H1 (cell line): ENCODE results near the gene PCED1B. TPM values are rescaled to one million over a fixed set of nuclear protein-coding genes. Genes with fewer than 3 reads are reported as not detected.

Experiments
- CTCF ChIA-PET: fragments of 300-600 bp; sonication (Branson Sonifier 250); formaldehyde crosslinking; loops from one replicate; lab custom pipeline; 2021; ENCODE audit not compliant: partially characterized antibody; lab: Charles Lee
- POLR2A ChIA-PET: fragments of 300-600 bp; sonication (Branson Sonifier 250); formaldehyde crosslinking; loops from one replicate; lab custom pipeline; 2021; ENCODE audit warnings: inconsistent platforms; ENCODE audit not compliant: partially characterized antibody; lab: Charles Lee
- DNase-seq, 2 experiments: peaks; one replicate each; pipeline versions ENCODE4 v3.0.0 to v3.0.0-alpha.2; 2010 to 2022; ENCODE audit warnings: low spot score in 2 of 2, low read depth in 1 of 2, mixed read lengths in 1 of 2
- FAIRE-seq: peaks from 2 replicates; lab custom pipeline; 2011; peaks lifted over from hg19 to GRCh38; lab: Jason Lieb, UNC
- H2AFZ ChIP-seq: 2 replicates; pipeline ENCODE4 v1.8.1; 2012; ENCODE audit warnings: low read length, inconsistent platforms
- H2AK5ac ChIP-seq: 2 replicates; pipeline ENCODE4 v1.6.1; 2013; ENCODE audit warnings: low read depth, low read length
- H2BK120ac ChIP-seq: replicated peaks from 2 replicates; pipeline ENCODE3; 2013; ENCODE audit warnings: low read depth, low read length, inconsistent platforms
- H2BK12ac ChIP-seq: 2 replicates; pipeline ENCODE4 v1.6.1; 2013; ENCODE audit warnings: low read depth, low read length
- H2BK15ac ChIP-seq: 2 replicates; pipeline ENCODE4 v1.6.1; 2013; ENCODE audit warnings: low read length
- H2BK20ac ChIP-seq: 2 replicates; pipeline ENCODE4 v1.6.1; 2013; ENCODE audit warnings: low read length
- H2BK5ac ChIP-seq: 2 replicates; pipeline ENCODE4 v1.6.1; 2013; ENCODE audit warnings: low read depth, low read length
- H3K14ac ChIP-seq: 2 replicates; pipeline ENCODE4 v1.6.1; 2013; ENCODE audit warnings: inconsistent platforms; ENCODE audit not compliant: insufficient read length
- H3K18ac ChIP-seq: 2 replicates; pipeline ENCODE4 v1.6.1; 2013; ENCODE audit warnings: low read length; ENCODE audit errors: extremely low read depth
- H3K23ac ChIP-seq: 2 replicates; pipeline ENCODE4 v1.6.1; 2013; ENCODE audit warnings: inconsistent platforms; ENCODE audit not compliant: insufficient read length
- H3K23me2 ChIP-seq: 2 replicates; pipeline ENCODE4 v1.6.1; 2013; ENCODE audit warnings: low read depth, low read length
- H3K27ac ChIP-seq: 2 replicates; pipeline ENCODE4 v1.6.1; 2011; ENCODE audit warnings: low read depth, low read length, inconsistent platforms
- H3K27me3 ChIP-seq, 4 experiments: replicated peaks in 1 of 4; 1 replicate in 1 of 4; 2 replicates in 3 of 4; pipeline versions ENCODE4 v1.6.1 to v1.8.1; 2011 to 2013; ENCODE audit warnings: low read length in 3 of 4, mild to moderate bottlenecking in 3 of 4, inconsistent platforms in 2 of 4, mixed read lengths in 2 of 4, moderate library complexity in 1 of 4; ENCODE audit not compliant: control insufficient read depth in 3 of 4, insufficient read depth in 3 of 4; ENCODE audit errors: extremely low read depth in 1 of 4
- H3K36me3 ChIP-seq, 4 experiments: 2 replicates each; pipeline versions ENCODE4 v1.6.1 to v1.8.1; 2011 to 2013; ENCODE audit warnings: mild to moderate bottlenecking in 4 of 4, low read length in 3 of 4, moderate library complexity in 2 of 4, control low read depth in 1 of 4, inconsistent platforms in 1 of 4; ENCODE audit not compliant: insufficient read depth in 4 of 4, control insufficient read depth in 2 of 4
- H3K4ac ChIP-seq: replicated peaks from 2 replicates; pipeline ENCODE3; 2013; ENCODE audit warnings: low read length, low read depth, mixed read lengths, inconsistent platforms; ENCODE audit not compliant: insufficient read length
- H3K4me1 ChIP-seq, 4 experiments: replicated peaks in 1 of 4; 1 replicate in 1 of 4; 2 replicates in 3 of 4; pipeline versions ENCODE4 v1.6.1 to v1.8.1; 2011 to 2013; ENCODE audit warnings: low read length in 3 of 4, inconsistent platforms in 2 of 4, mixed read lengths in 1 of 4; ENCODE audit not compliant: insufficient read depth in 4 of 4, control insufficient read depth in 3 of 4
- H3K4me2 ChIP-seq, 2 experiments: 2 replicates each; pipeline versions ENCODE4 v1.6.1 to v1.8.1; 2011 to 2013; ENCODE audit warnings: low read depth in 2 of 2, low read length in 2 of 2, control low read depth in 1 of 2, inconsistent platforms in 1 of 2, mild to moderate bottlenecking in 1 of 2; ENCODE audit not compliant: insufficient read depth in 1 of 2
- H3K4me3 ChIP-seq, 4 experiments: fragments of 200-600, 300-600 bp in 1 of 4; sonication (generic), shearing (Covaris generic), sonication (Bioruptor Twin) in 1 of 4; 2 replicates each; pipeline versions ENCODE4 v1.5.1 to v1.8.1; 2011 to 2016; ENCODE audit warnings: low read length in 4 of 4, low read depth in 3 of 4, control low read depth in 2 of 4, inconsistent platforms in 2 of 4, mild to moderate bottlenecking in 2 of 4, mixed read lengths in 1 of 4, moderate library complexity in 1 of 4; ENCODE audit not compliant: insufficient read depth in 2 of 4; ENCODE audit errors: extremely low read depth in 1 of 4
- H3K56ac ChIP-seq: replicated peaks from 2 replicates; pipeline ENCODE3; 2013; ENCODE audit warnings: low read depth, mild to moderate bottlenecking, mixed read lengths, low read length, inconsistent platforms; ENCODE audit not compliant: insufficient read length
- H3K79me1 ChIP-seq: 2 replicates; pipeline ENCODE4 v1.6.1; 2013; ENCODE audit warnings: low read depth, low read length, control low read depth
- H3K79me2 ChIP-seq, 2 experiments: 2 replicates each; pipeline versions ENCODE4 v1.6.1 to v1.8.1; 2012 to 2013; ENCODE audit warnings: low read length in 2 of 2, mild to moderate bottlenecking in 2 of 2, inconsistent platforms in 1 of 2; ENCODE audit not compliant: insufficient read depth in 2 of 2, control insufficient read depth in 1 of 2
- H3K9ac ChIP-seq, 4 experiments: replicated peaks in 1 of 4; 1 replicate in 1 of 4; 2 replicates in 3 of 4; pipeline versions ENCODE4 v1.6.1 to v1.8.1; 2011 to 2013; ENCODE audit warnings: low read depth in 3 of 4, low read length in 3 of 4, control low read depth in 2 of 4, mild to moderate bottlenecking in 2 of 4, moderate library complexity in 2 of 4, inconsistent platforms in 1 of 4; ENCODE audit errors: extremely low read depth in 1 of 4
- H3K9me3 ChIP-seq, 2 experiments: 2 replicates each; pipeline versions ENCODE4 v1.6.1 to v1.8.1; 2012 to 2013; ENCODE audit warnings: mild to moderate bottlenecking in 2 of 2, moderate library complexity in 2 of 2, control low read depth in 1 of 2, inconsistent platforms in 1 of 2, low read depth in 1 of 2, low read length in 1 of 2, mixed read lengths in 1 of 2; ENCODE audit not compliant: insufficient read depth in 2 of 2
- H4K20me1 ChIP-seq, 2 experiments: replicated peaks in 1 of 2; 2 replicates each; pipeline versions ENCODE3 to v1.8.1; 2011 to 2013; ENCODE audit warnings: inconsistent platforms in 2 of 2, low read length in 2 of 2, mild to moderate bottlenecking in 1 of 2; ENCODE audit not compliant: insufficient read depth in 2 of 2, control insufficient read depth in 1 of 2
- H4K5ac ChIP-seq: 2 replicates; pipeline ENCODE4 v1.6.1; 2013; ENCODE audit warnings: low read length, low read depth, mixed read lengths, inconsistent platforms; ENCODE audit not compliant: insufficient read length
- H4K8ac ChIP-seq: 2 replicates; pipeline ENCODE4 v1.8.0; 2013; ENCODE audit warnings: mild to moderate bottlenecking, moderate library complexity, low read length, inconsistent platforms; ENCODE audit not compliant: insufficient read depth; ENCODE audit errors: extremely low read depth
- H4K91ac ChIP-seq: replicated peaks from 2 replicates; pipeline ENCODE3; 2013; ENCODE audit warnings: low read length, mixed read lengths, inconsistent platforms; ENCODE audit not compliant: insufficient read length
- CEBPB ChIP-seq: IDR thresholded peaks from 2 replicates; pipeline ENCODE4 v1.6.1; 2012; ENCODE audit warnings: low read depth, low read length
- EGR1 ChIP-seq: IDR thresholded peaks from 2 replicates; pipeline ENCODE4 v1.6.1; 2011; ENCODE audit warnings: low read depth, low read length, borderline replicate concordance
- EZH2 ChIP-seq: fragments of 200-600 bp; sonication (generic); IDR thresholded peaks from 2 replicates; pipeline ENCODE4 v1.7.1; 2012; ENCODE audit warnings: low read depth, mild to moderate bottlenecking, moderate library complexity, low read length, inconsistent platforms; ENCODE audit not compliant: severe bottlenecking
- HDAC2 ChIP-seq, 2 experiments: fragments of 300-600 bp in 1 of 2; sonication (generic) in 1 of 2; IDR thresholded peaks; 2 replicates each; pipeline ENCODE4 v1.6.1; 2011 to 2012; ENCODE audit warnings: low read depth in 2 of 2, low read length in 2 of 2, mild to moderate bottlenecking in 2 of 2, moderate library complexity in 2 of 2, borderline replicate concordance in 1 of 2, inconsistent platforms in 1 of 2
- RAD21 ChIP-seq, 2 experiments: IDR thresholded peaks in 1 of 2; conservative IDR thresholded peaks in 1 of 2; 2 replicates each; pipeline ENCODE4 v1.6.1; 2011; ENCODE audit warnings: low read depth in 2 of 2, low read length in 2 of 2, improper control_type of control experiment in 1 of 2, inconsistent platforms in 1 of 2, mild to moderate bottlenecking in 1 of 2, moderate library complexity in 1 of 2
- SIRT6 ChIP-seq: IDR thresholded peaks from one replicate; pipeline ENCODE4 v1.7.1; 2012; ENCODE audit warnings: low read length, inconsistent platforms
- TCF12 ChIP-seq: IDR thresholded peaks from 2 replicates; pipeline ENCODE4 v1.6.1; 2011; ENCODE audit warnings: low read depth, mild to moderate bottlenecking, low read length
- WGBS, 2 experiments: shearing (Covaris generic) in 1 of 2; methylation state at CpG; one replicate each; pipeline versions ENCODE4 v1.1.6 to v1.1.7; 2013 to 2015; ENCODE audit warnings: low lambda C conversion rate in 2 of 2, mixed read lengths in 2 of 2, inconsistent platforms in 1 of 2, low coverage in 1 of 2, missing lambda C conversion rate in 1 of 2; ENCODE audit not compliant: insufficient replicate concordance in 2 of 2, insufficient coverage in 1 of 2, insufficient read length in 1 of 2; ENCODE audit errors: extremely low coverage in 1 of 2, missing lambda C conversion rate in 1 of 2; 5-methylcytosine and 5-hydroxymethylcytosine counted together
- polyA plus RNA-seq, 7 experiments: library from polyadenylated mRNA; depleted of rRNA in 3 of 7; stranded (reverse) in 5 of 7; unstranded in 2 of 7; fragments of >200 nt in 5 of 7; fragments of 200-250 nt in 2 of 7; gene quantifications; 1 replicate in 5 of 7; 2 replicates in 1 of 7; 4 replicates in 1 of 7; pipeline versions ENCODE4 v1.2.1 to v1.2.3, GENCODE V29; 2011 to 2013; ENCODE audit warnings: missing spikeins in 2 of 7, mixed read lengths in 2 of 7
- total RNA-seq: library from RNA; stranded (reverse); fragmentation: NEBNext Ultra II Directional; extraction: Animal tissue kit (Norgen Biotek cat#: 25700); gene quantifications from 2 replicates; pipeline ENCODE4 v1.2.1, GENCODE V29; 2021

The PCED1B gene
- total and polyA plus RNA-seq, 2 of the 8 experiments (the other 6 are each of a cell fraction or from before 2014, with no cell fraction given): 4.7 to 5.4 TPM

- no peak overlapping the region for H2AFZ ChIP-seq
- no peak overlapping the region for H3K18ac ChIP-seq
- ChIA-PET POLR2A (interaction anchor here (0.5 kb wide), 1 partner anchor 951 kb away, joined by 3 read pairs; no protein-coding TSS in a partner anchor), CTCF (no interaction called here)
- H3K27ac ChIP-seq: no peak overlapping the region
- H4K20me1 ChIP-seq: no peaks in the 10 kb centered on the region
- no peak overlapping the region for H3K4me2 ChIP-seq
- no peaks in the 10 kb centered on the region for H3K23me2 ChIP-seq
- H3K4me1 ChIP-seq: no peaks in the 10 kb centered on the region
- H2BK20ac ChIP-seq: no peak overlapping the region
- no peak overlapping the region for H3K56ac ChIP-seq
- no peak overlapping the region for H4K5ac ChIP-seq
- FAIRE-seq (no peak), DNase-seq (no peak)
- H3K4me3 ChIP-seq: no peak overlapping the region
- no peaks in the 10 kb centered on the region; a peak in 1 of 8 replicates for H3K36me3 ChIP-seq
- no peak overlapping the region for H4K91ac ChIP-seq
- H3K9me3 ChIP-seq: no peaks in the 10 kb centered on the region
- no peak overlapping the region for H2BK12ac ChIP-seq
- H3K79me1 ChIP-seq: no peaks in the 10 kb centered on the region
- no peak overlapping the region for H3K9ac ChIP-seq
- no peak overlapping the region for H4K8ac ChIP-seq
- H2AK5ac ChIP-seq: no peak overlapping the region
- no peaks in the 10 kb centered on the region for H3K79me2 ChIP-seq
- 93% methylated on average over 3 of the region's 3 CpGs; no CpG with 5 or more reads in 1 of the 2 experiments for whole genome bisulfite sequencing, 2 experiments
- H2BK15ac ChIP-seq: no peak overlapping the region
- no peaks in the 10 kb centered on the region for H3K27me3 ChIP-seq
- H2BK120ac ChIP-seq: no peak overlapping the region
- H3K14ac ChIP-seq: no peak overlapping the region
- H3K4ac ChIP-seq: no peak overlapping the region
- no peak overlapping the region for H3K23ac ChIP-seq
- no peak overlapping the region for H2BK5ac ChIP-seq
- TF ChIP-seq HDAC2 (IDR thresholded peaks at IDR 0.05; ENCODE audit: borderline replicate concordance in 1 of 2, low read depth in 2 of 2, low read length in 2 of 2) (no peak), RAD21 (IDR thresholded peaks at IDR 0.05 in 1 of 2, conservative IDR thresholded peaks at IDR 0.05 in 1 of 2; ENCODE audit: low read depth in 2 of 2, low read length in 2 of 2) (no peak), CEBPB (no peak), TCF12 (no peak), EZH2 (no peak), EGR1 (no peak), SIRT6 (no peak)
Measured at GRCh38 chr12:47178014-47178413, 98.6 kb downstream of the PCED1B start.
